Mononuclear cell (primary cell): Measurements from ENCODE around the gene DUSP11. TPM values are rescaled to one million over a fixed set of nuclear protein-coding genes. Genes with fewer than 3 reads are reported as not detected.
A peak's percentile ranks its signal among the peaks of the same experiment; 100 is the strongest.

Source experiments
- H3K27me3 ChIP-seq: 2 replicates; pipeline ENCODE4 v1.6.0; 2011; ENCODE audit warnings: low read length, control low read depth; ENCODE audit not compliant: insufficient read depth
- H3K4me1 ChIP-seq: 2 replicates; pipeline ENCODE4 v1.5.1; 2011; ENCODE audit warnings: mild to moderate bottlenecking, low read length, control low read depth; ENCODE audit not compliant: insufficient read depth
- H3K4me3 ChIP-seq: 2 replicates; pipeline ENCODE4 v1.5.1; 2011; ENCODE audit warnings: mild to moderate bottlenecking, low read length, moderate library complexity
- H3K9me3 ChIP-seq: 2 replicates; pipeline ENCODE4 v1.5.1; 2011; ENCODE audit warnings: low read depth, mild to moderate bottlenecking, control low read depth, low read length
- total RNA-seq: library from RNA; depleted of rRNA; stranded (reverse); fragments of >200 nt; gene quantifications from one replicate; pipeline ENCODE4 v1.2.3, GENCODE V29; 2012

Gene DUSP11
- 84.5 TPM for total RNA-seq

DNA sequence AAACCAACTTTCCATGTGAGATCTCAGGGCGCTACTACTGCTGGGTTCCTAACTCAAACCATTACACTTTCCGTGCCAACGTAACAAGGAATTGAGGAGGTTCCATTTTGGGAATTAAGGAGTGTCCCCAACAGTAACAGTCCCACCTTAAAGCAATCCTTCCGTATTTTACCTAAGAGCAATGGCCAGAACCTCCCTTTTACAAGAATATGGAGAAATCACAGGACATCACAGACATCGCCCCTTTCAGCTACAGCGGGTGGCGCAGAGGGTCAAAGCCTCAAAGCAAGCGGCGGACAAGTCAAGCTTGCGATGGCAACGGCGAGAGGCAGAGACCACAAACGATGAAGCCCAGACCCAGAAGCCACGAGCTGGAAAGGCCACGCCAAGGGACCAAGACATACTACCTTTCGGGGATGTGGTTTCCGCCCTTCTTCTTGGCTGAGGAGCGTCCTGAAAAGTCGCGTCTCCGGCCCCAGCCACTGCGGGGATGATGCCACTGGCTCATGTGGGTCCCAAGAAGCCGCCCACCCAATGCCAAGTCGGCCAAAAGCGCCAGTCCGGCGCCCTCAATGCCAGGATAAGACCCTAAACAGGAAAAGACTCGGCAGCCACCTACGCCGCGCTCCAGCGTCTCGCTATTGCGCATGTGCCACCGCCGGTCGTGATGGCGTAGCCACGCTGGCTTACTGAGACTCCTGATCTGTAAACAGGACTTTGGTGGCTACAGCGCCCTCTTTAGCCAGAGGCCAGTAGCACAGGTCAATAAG, at the start of gene DUSP11:
Gene DUSP11 (minus strand): TSS at position 637 of the 770 bp plus-strand sequence. CDS start 129 bp downstream, at position 508.
- Histone ChIP-seq H3K27me3 (no peaks in the 10 kb centered on the region), H3K9me3 (no peaks in the 10 kb centered on the region), H3K4me1 (peaks cover 13% of the 10 kb centered on the region), H3K4me3 (peak within 1 kb of the TSS; percentile 71)

DNA sequence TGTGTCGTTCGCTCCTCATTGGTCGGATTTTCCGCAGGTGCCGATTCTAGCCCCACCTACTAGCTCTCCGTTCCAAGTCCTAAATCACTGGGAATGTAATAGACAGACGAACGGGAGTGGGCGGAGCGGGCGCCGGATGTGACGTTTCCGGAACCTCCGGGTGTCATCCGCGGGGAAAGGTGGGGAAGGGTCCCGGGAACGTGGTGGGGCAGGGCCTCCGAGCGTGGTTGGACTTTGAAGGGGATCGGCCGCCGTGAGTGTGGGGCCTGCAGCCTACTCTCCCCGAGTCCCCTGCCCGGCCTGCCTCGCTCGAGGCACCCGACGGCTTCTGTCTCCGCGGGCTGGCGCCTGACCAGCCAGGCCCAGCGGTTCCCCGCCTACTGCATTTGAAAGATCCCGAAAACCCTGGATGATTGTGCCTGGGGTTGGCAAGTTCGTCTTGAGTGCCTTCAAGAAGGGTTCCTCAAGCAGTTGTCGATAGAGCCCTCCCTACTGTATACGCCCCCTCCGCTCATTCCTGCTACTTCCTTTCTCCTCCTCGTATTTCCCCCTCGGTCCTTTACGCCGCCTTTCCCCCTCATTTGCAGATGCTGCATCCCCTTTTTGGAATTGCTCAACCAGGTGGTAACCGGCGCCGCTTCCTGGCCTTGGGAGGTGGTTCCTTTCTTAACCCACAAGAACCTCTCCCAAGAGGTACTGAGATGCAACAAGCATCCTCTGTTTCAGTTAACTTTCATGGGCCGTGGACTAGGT, 49.1 kb upstream of the DUSP11 start, which contains the start of gene STAMBP:
Gene STAMBP (plus strand): TSS at position 144 of the 753 bp plus-strand sequence. CDS start 1,896 bp downstream, outside the sequence.
- Histone ChIP-seq H3K27me3 (no peaks in the 10 kb centered on the region), H3K4me3 (peak within 1 kb of the TSS; percentile 87), H3K9me3 (no peaks in the 10 kb centered on the region), H3K4me1 (peaks cover 22% of the 10 kb centered on the region)

DNA sequence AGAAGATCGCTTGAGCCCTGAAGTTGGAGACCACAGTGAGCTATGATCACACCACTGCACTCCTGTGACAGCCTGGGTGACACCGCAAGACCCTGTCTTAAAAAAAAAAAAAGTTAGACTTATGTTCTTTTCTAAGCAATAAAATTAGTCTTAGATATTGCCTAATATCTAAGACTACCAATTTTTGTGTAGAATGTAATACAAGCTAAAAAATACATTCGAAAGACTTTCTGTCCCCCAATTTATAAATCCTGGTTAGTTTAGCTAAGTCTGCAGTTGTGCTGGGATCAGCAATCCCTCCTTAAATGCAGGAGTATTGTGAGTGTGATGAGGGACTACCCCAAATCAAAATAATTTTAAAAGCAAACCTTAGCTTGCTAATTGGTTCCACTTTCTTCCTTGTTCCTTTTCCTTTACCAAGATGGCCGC, 48.5 kb upstream of the DUSP11 start:
- H3K4me3 ChIP-seq = peak overlapping the region; percentile 87

DNA sequence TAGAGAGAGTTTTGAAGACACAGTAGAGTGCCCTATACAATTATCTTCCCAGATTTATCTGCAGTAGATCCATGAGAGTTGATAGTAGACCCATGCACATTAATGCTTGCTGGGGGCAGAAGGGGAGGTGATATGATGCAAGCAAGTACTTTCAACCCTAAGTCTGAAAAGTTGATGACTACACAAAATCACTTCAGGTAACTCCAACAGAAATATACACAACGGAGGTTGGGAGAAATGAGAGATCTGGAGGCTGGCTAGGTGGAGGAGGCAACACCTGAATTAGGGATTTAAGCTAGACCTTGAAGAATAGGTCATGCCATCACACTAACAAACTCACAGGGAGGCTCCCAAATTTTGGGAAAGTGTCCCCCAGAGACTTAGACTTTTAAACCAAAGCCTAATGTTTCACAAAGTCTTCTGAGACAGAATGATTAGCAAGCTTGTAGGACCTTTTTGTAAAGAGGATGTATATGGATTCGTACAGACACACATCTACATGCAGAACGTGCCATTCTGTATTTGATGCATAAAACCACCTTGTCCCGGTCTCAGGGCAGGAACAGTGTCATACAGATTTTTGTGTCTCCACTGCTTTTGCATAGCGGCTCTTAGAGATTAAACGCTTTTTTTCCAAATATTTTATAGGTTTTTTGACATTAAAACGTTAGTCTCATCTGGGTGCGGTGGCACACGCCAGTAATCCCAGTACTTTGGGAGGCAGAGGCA, 47.9 kb upstream of the DUSP11 start:
- H3K9me3 ChIP-seq = no peaks in the 10 kb centered on the region
- H3K4me1 ChIP-seq = peaks cover 22% of the 10 kb centered on the region
- H3K27me3 ChIP-seq = no peaks in the 10 kb centered on the region
- H3K4me3 ChIP-seq = peak overlapping the region; percentile 87

More for the DNA sequence above, 48.5 kb upstream of the DUSP11 start:
- Histone ChIP-seq H3K27me3 (no peaks in the 10 kb centered on the region), H3K4me1 (peaks cover 22% of the 10 kb centered on the region), H3K9me3 (no peaks in the 10 kb centered on the region)

DNA sequence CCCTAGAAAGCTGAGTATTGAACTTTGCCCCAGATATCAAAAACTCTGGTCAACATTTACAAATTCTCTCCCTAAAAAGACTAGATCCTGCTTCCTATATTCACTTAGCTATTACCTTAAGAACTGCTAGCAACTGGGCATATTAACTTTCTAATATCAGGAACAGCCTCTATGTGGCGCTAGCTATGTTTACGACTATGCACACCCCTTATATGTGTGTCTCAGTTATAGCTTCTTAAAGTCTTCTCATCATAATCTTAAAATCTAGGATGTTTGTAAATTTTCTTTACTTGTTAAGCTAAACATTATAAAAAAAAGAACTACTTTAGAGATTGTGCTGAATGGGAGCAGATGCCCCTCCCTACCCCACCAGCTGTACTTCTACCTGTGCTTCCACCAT, 47.1 kb upstream of the DUSP11 start:
- H3K9me3 ChIP-seq = no peaks in the 10 kb centered on the region
- H3K4me3 ChIP-seq = no peak overlapping the region
- peaks cover 22% of the 10 kb centered on the region for H3K4me1 ChIP-seq
- no peaks in the 10 kb centered on the region for H3K27me3 ChIP-seq

DNA sequence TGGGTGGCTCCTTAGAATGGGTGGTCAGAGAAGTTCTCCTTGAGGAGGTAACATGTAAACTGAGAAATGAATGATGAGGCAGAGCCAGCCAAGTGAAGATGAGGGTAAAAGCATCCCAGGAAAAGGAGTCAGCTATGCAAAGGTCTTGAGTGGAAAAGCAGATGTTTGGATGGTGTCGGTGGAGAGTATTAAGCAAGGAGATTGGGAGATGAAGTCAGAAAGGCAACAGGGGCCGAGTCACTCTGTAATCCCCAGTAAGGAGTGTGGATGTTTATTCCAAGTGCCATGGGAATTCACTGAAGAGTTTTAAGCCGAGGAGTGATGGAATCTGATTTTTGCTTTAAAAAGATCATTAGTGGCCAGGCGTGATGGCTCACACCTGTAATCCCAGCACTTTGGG, 45.5 kb upstream of the DUSP11 start:
- no peak overlapping the region for H3K4me3 ChIP-seq
- peaks cover 21% of the 10 kb centered on the region for H3K4me1 ChIP-seq
- no peaks in the 10 kb centered on the region for H3K9me3 ChIP-seq
- no peaks in the 10 kb centered on the region for H3K27me3 ChIP-seq

DNA sequence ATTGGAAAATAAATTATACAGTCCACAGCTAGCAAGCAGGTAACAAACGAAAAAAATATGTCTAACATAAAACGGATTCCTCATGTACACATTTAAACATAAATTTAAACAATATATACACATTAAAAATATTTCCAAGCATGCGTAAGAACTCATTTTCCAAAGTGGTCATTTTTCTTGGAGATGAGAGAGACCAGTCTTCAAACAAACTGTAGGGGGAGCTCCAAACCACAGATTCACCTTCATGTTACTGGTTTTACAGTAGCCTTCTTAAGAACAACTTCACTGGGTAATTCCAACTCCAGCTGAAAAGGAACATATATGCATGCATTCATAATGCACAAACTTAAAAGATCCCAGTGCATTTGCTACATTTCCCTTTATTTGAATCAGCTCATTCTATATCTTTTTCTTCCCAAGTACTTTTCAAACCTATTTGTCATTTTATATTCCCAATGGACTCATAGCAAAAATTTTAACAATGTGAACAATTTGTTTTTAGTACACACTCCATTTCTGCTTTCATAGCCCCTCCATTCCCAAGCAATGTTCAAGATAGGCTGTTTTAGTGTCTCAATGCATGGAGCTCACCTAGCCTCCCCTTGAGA, 44.1 kb upstream of the DUSP11 start:
- Histone ChIP-seq H3K4me1 (peaks cover 10% of the 10 kb centered on the region), H3K4me3 (no peak overlapping the region), H3K27me3 (no peaks in the 10 kb centered on the region), H3K9me3 (no peaks in the 10 kb centered on the region)

DNA sequence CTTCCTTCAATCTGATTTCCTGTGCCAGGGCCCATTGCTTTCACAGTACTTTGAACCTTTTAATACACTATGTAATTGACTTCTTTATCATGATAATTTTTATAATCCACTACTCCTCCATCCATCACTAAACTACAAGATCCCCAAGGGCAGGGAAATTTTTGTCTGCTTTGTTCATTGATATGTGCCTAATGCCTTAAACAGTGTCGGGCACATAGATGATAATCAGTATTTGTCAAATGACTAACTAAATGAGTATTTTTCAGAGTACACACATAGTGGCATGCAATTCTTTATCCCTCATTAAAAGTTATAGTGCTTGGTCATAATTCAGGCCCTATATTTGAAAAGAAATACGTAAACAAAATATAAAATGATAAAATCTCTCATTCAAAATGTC, 43.5 kb upstream of the DUSP11 start:
- no peak overlapping the region for H3K4me3 ChIP-seq
- no peaks in the 10 kb centered on the region for H3K9me3 ChIP-seq
- peaks cover 8% of the 10 kb centered on the region for H3K4me1 ChIP-seq
- H3K27me3 ChIP-seq = no peaks in the 10 kb centered on the region

DNA sequence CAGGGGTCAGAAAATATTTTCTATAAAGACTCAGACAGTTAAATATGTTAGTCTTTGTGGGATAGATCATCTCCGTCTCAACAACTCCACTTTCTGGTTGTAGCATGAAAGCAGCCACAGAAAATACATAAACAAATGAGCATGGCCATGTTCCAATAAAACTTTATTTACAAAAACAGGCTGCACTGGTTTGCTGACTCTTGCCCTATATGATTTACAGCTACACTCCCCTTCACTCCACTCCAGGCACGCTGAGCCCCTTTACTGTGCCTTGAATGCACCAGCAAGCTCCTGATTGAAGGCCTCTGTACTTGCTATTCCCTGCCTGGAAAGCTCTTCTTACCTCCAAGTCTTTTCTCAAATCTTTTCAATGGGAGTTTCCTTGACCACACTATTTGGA, 43.1 kb upstream of the DUSP11 start:
- Histone ChIP-seq H3K4me3 (no peak overlapping the region), H3K27me3 (no peaks in the 10 kb centered on the region), H3K9me3 (no peaks in the 10 kb centered on the region), H3K4me1 (peaks cover 3% of the 10 kb centered on the region)

DNA sequence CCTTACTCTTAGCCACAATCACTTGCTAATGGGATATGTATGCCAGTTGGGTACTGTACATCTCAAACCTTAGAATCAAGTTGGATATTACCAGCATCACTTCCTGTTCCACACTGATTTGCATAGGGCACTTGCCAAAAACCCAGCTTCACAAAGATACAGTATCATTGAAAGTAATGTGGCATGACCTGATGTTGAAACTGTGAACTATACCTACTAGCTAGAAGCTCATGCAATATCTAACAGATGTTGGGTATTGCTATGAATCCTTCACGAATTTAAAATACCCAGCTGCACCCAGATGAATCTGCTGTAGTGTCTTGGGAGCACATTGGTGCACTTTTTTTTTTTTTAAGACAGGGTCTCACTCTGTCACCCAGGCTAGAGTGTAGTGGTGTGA, 42.4 kb upstream of the DUSP11 start:
- no peaks in the 10 kb centered on the region for H3K9me3 ChIP-seq
- H3K4me3 ChIP-seq = no peak overlapping the region
- no peaks in the 10 kb centered on the region for H3K4me1 ChIP-seq
- no peaks in the 10 kb centered on the region for H3K27me3 ChIP-seq

DNA sequence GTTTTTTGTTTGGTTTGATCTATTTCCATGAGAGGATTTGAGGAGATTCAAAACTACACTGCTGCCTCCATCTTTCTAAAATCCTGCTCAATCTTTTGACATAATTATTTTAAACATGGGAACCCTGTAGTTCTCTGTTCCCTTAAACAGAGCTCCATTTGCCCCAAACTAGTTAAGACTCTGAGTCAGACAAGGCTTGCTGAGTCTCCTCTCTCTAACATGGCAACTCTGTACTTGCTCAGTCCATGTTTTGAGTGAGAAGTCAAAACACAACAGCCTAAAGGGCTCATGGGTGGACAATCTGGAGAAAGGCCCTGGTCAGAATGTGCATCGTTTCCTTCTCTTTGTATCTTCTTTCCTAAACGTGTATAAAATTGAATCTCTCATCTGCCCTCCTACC, 41.8 kb upstream of the DUSP11 start:
- Histone ChIP-seq H3K27me3 (no peaks in the 10 kb centered on the region), H3K4me1 (no peaks in the 10 kb centered on the region), H3K9me3 (no peaks in the 10 kb centered on the region), H3K4me3 (no peak overlapping the region)

DNA sequence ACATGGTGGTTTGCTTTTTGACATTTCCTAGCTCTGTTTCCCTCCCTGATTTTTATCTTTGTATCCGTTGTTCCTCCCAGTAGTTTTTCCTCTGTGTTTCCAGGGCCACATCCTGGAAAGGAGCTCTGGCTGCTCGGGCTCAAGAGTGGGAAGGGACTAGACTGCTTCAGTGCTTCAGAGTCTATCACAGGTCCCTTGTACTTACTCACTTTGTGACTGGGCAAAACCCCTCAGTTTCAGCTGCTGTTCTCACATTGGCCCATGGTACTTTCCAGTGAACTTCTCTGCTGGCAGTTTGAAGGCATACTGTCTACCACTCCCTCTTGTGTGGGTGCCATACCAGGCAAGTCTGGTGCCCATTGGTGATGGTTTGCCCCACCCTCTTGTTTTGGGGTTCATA, 41.3 kb upstream of the DUSP11 start:
- no peaks in the 10 kb centered on the region for H3K9me3 ChIP-seq
- no peaks in the 10 kb centered on the region for H3K27me3 ChIP-seq
- H3K4me3 ChIP-seq = no peak overlapping the region
- H3K4me1 ChIP-seq = no peaks in the 10 kb centered on the region

DNA sequence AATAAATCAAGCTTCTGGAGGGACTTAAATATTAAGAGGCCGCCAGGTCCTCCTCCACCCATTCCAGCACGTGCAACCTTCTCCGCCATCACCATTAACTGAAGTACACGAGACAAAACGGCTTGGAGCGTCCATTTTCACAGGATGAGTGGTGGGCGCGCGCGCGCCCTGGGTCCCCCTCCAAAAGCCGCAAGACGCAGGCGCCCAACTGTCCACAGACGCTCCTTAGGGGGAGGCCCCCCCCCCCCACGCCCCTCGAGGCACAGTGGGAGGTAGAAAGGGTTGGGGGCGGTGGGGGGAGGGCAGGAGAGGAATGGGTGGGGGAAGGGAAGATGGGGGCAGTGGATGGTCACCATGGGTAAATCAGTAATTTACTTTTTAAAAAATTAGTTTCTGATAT, 38.4 kb upstream of the DUSP11 start:
- H3K27me3 ChIP-seq = no peaks in the 10 kb centered on the region
- H3K4me3 ChIP-seq = no peak overlapping the region
- H3K9me3 ChIP-seq = no peaks in the 10 kb centered on the region
- no peaks in the 10 kb centered on the region for H3K4me1 ChIP-seq

DNA sequence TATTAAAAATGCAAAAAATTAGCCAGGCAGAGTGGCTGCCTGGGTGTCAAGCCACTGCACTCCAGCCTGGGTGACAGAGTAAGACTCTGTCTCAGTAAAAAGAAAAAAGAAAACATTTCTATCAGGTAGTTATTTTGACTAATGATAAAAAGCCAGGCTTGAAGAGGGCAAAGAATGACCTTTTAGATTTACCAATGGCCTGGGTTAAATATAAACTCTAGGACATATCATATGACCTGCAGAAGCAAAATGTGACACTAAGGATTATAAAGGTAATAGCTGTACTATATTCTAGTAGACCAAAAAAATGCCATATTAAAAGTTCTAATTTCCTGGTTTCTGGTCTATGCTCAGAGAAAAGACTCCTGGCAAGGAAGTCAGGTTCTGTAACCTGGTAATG, 32.7 kb upstream of the DUSP11 start:
- H3K4me1 ChIP-seq = no peaks in the 10 kb centered on the region
- H3K4me3 ChIP-seq = no peak overlapping the region
- no peaks in the 10 kb centered on the region for H3K9me3 ChIP-seq
- no peaks in the 10 kb centered on the region for H3K27me3 ChIP-seq

DNA sequence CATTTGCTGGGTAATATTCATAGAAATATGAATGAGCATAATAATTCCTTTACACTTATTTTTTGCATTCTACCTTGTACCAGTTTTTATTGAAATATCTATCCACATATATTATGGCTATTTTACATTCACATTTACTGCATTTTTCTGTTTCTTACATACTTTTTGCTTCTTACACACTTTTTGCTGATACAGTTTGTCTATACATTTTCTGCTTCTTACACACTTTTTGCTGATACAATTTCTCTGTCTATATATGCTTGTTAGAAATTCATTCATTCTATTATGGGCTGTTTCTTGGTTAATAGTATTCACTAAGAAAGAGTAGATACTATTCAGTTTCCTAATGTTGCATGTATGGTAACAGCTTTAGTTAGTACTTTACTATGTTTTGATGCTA, 32.0 kb upstream of the DUSP11 start:
- Histone ChIP-seq H3K9me3 (no peaks in the 10 kb centered on the region), H3K27me3 (no peaks in the 10 kb centered on the region), H3K4me3 (no peak overlapping the region), H3K4me1 (no peaks in the 10 kb centered on the region)
